ENCODE data around the gene RAB27A.

The RAB27A gene

GRCh38 chr15:55246567-55246966 is 43.0 kb downstream of the RAB27A start:
- DNase-seq (ENCODE audit: low spot score): no peak
- in situ Hi-C loops (cut with MboI; ENCODE audit: low pct_unique_long_range_greater_than_20kb, low sequenced_read_pairs, unreplicated experiment): no loop called here
- no peak for TF ChIP-seq CTCF (IDR thresholded peaks at IDR 0.05; ENCODE audit: extremely low read depth, insufficient read depth, missing control alignments)

GRCh38 chr15:55245059-55245458 is 44.6 kb downstream of the RAB27A start:
- in situ Hi-C loops (cut with MboI; ENCODE audit: low pct_unique_long_range_greater_than_20kb, low sequenced_read_pairs, unreplicated experiment): no loop called here
- DNase-seq (ENCODE audit: low spot score): no peak
- no peak for TF ChIP-seq CTCF (IDR thresholded peaks at IDR 0.05; ENCODE audit: extremely low read depth, insufficient read depth, missing control alignments)

- DNase-seq (ENCODE audit: low spot score): no peak
- TF ChIP-seq CTCF (IDR thresholded peaks at IDR 0.05; ENCODE audit: extremely low read depth, insufficient read depth, missing control alignments): no peak
- in situ Hi-C loops (cut with MboI; ENCODE audit: low pct_unique_long_range_greater_than_20kb, low sequenced_read_pairs, unreplicated experiment): no loop called here
Measured at GRCh38 chr15:55241891-55242290, 47.7 kb downstream of the RAB27A start.

- DNase-seq (ENCODE audit: low spot score): no peak
- no peak for TF ChIP-seq CTCF (IDR thresholded peaks at IDR 0.05; ENCODE audit: extremely low read depth, insufficient read depth, missing control alignments)
- in situ Hi-C loops (cut with MboI; ENCODE audit: low pct_unique_long_range_greater_than_20kb, low sequenced_read_pairs, unreplicated experiment): no loop called here
Measured at GRCh38 chr15:55241186-55241585, 48.4 kb downstream of the RAB27A start.

- no peak for DNase-seq (ENCODE audit: low spot score)
- in situ Hi-C loops (cut with MboI; ENCODE audit: low pct_unique_long_range_greater_than_20kb, low sequenced_read_pairs, unreplicated experiment): no loop called here
- TF ChIP-seq CTCF (IDR thresholded peaks at IDR 0.05; ENCODE audit: extremely low read depth, insufficient read depth, missing control alignments): no peak
Measured at GRCh38 chr15:55240125-55240760, 49.4 kb downstream of the RAB27A start.

GRCh38 chr15:55239440-55240124 is 50.0 kb downstream of the RAB27A start:
- TF ChIP-seq CTCF (IDR thresholded peaks at IDR 0.05; ENCODE audit: extremely low read depth, insufficient read depth, missing control alignments): no peak
- DNase-seq (ENCODE audit: low spot score): no peak
- in situ Hi-C loops (cut with MboI; ENCODE audit: low pct_unique_long_range_greater_than_20kb, low sequenced_read_pairs, unreplicated experiment): no loop called here

Data from GM13977 (cell line).